Measurements from ENCODE around the gene ATP6V1F. TPM values are rescaled to one million over a fixed set of nuclear protein-coding genes. Genes with fewer than 3 reads are reported as not detected.

ATP6V1F gene
- total RNA-seq, 2 experiments from 2014 or later, result 108 to 155 TPM

DNA sequence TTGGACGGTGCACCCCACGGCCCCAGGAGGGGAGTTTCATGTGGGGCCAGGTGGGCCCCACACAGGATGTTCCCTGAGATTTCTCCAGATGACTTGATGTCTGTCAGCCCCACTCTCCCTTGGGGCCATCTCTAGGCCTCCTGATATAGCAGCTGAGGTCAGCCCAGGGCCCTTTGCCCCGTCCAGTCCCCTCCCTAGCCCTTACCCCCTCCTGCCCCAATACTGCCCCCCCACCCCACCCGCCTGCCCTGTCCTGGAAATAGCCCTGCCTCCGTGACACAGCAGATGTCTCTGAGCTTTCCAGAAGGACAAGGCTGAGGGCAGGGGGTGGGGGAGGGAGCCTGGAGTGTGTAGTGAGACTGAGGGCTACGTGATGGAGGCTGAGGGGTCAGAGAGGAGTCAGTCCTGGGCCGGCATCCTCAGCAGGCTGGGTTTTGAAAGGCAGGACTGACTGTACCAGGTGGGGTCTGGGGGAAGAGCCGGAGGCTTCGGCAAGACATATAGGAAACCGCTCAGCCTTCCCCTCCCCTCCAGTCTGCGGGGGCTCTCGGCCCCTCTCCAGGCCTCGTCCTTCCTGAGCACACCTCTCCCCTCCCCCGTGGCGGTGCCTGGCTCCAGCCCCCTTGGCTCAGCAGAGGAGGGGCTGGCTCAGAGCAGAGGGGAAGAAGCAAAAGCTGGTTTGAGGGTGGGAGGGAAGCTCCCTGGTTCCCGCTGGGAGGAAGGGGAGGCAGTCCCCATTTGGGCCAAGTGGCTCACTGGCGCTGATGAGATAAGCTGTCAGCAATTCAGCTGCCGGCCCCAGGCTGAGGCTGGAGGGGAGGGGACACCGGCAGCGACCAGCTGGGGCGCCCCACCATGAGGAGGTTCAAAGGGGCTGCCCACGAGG is 30.4 kb upstream of the ATP6V1F start:
- no peaks in the 10 kb centered on the region for H3K36me3 ChIP-seq (ENCODE audit: insufficient read depth, low read length)
- BruUV-seq (replicated peaks), result no TSS peak
- no peaks in the 10 kb centered on the region for H3K79me2 ChIP-seq (ENCODE audit: insufficient read depth, low read depth, low read length)
- no peaks in the 10 kb centered on the region for H4K20me1 ChIP-seq (ENCODE audit: insufficient read depth, low read length)
- H3K4me1 ChIP-seq (ENCODE audit: insufficient read depth, low read length, poor library complexity, severe bottlenecking), result peaks cover 14% of the 10 kb centered on the region
- intact Hi-C loops (cut with micrococcal nuclease; ENCODE audit: unreplicated experiment), result no loop called here
- peak overlapping the region; percentile 33 for H3K4me2 ChIP-seq (ENCODE audit: low read length)
- no peak overlapping the region for H3K27ac ChIP-seq (ENCODE audit: low read depth, low read length, poor library complexity, severe bottlenecking)
- DNase-seq (ENCODE audit: low spot score), result peak; percentile 7
- H3K9me3 ChIP-seq (ENCODE audit: low read length), result no peaks in the 10 kb centered on the region
- CTCF ChIA-PET (ENCODE audit: unreplicated experiment), result interaction anchor here (0.6 kb wide), 2 partner anchors 13 to 195 kb away, joined by 3 to 7 read pairs; no protein-coding TSS in a partner anchor
- no peak for TF ChIP-seq EZH2phosphoT487 (IDR thresholded peaks at IDR 0.05; ENCODE audit: borderline replicate concordance, low read depth, low read length)
- no peak for TF ChIP-seq CTCF (conservative IDR thresholded peaks at IDR 0.05; ENCODE audit: low read length)
- H3K4me3 ChIP-seq (ENCODE audit: low read depth, low read length, poor library complexity, severe bottlenecking), result no peak overlapping the region
- H2AFZ ChIP-seq (ENCODE audit: low read length), result no peak overlapping the region
- H3K9me2 ChIP-seq (ENCODE audit: insufficient read depth, low read length), result no peaks in the 10 kb centered on the region
- POLR2A ChIA-PET, result interaction anchor here (0.5 to 1.2 kb wide), 3 partner anchors 40 to 310 kb away, joined by 3 to 4 read pairs (median 3); no protein-coding TSS in a partner anchor

GRCh38 chr7:128832880-128833147 is 29.8 kb upstream of the ATP6V1F start:
- H3K9me2 ChIP-seq (ENCODE audit: insufficient read depth, low read length), result no peaks in the 10 kb centered on the region
- TF ChIP-seq CTCF (conservative IDR thresholded peaks at IDR 0.05; ENCODE audit: low read length) (no peak), EZH2phosphoT487 (IDR thresholded peaks at IDR 0.05; ENCODE audit: borderline replicate concordance, low read depth, low read length) (no peak)
- intact Hi-C loops (cut with micrococcal nuclease; ENCODE audit: unreplicated experiment), result no loop called here
- no peaks in the 10 kb centered on the region for H4K20me1 ChIP-seq (ENCODE audit: insufficient read depth, low read length)
- no peaks in the 10 kb centered on the region for H3K36me3 ChIP-seq (ENCODE audit: insufficient read depth, low read length)
- BruUV-seq (replicated peaks), result no TSS peak
- peaks cover 14% of the 10 kb centered on the region for H3K4me1 ChIP-seq (ENCODE audit: insufficient read depth, low read length, poor library complexity, severe bottlenecking)
- no peak overlapping the region for H3K27ac ChIP-seq (ENCODE audit: low read depth, low read length, poor library complexity, severe bottlenecking)
- POLR2A ChIA-PET, result interaction anchor here (0.6 to 1.2 kb wide), 2 partner anchors 174 to 249 kb away, joined by 3 to 8 read pairs; no protein-coding TSS in a partner anchor
- no peak for DNase-seq (ENCODE audit: low spot score)
- CTCF ChIA-PET (ENCODE audit: unreplicated experiment), result no interaction called here
- H2AFZ ChIP-seq (ENCODE audit: low read length), result no peak overlapping the region
- no peaks in the 10 kb centered on the region for H3K9me3 ChIP-seq (ENCODE audit: low read length)
- no peak overlapping the region for H3K4me2 ChIP-seq (ENCODE audit: low read length)
- H3K79me2 ChIP-seq (ENCODE audit: insufficient read depth, low read depth, low read length), result no peaks in the 10 kb centered on the region
- no peak overlapping the region for H3K4me3 ChIP-seq (ENCODE audit: low read depth, low read length, poor library complexity, severe bottlenecking)

Measured in OCI-LY7 (cell line).